ENCODE data around the gene BMPER. TPM values are rescaled to one million over a fixed set of nuclear protein-coding genes. Genes with fewer than 3 reads are reported as not detected.

The BMPER gene
- total and polyA plus RNA-seq, 10 of the 15 experiments (the other 5 are each of a cell fraction or from before 2014, with no cell fraction given) = 0.02 to 0.08 TPM; not detected in 8

DNA sequence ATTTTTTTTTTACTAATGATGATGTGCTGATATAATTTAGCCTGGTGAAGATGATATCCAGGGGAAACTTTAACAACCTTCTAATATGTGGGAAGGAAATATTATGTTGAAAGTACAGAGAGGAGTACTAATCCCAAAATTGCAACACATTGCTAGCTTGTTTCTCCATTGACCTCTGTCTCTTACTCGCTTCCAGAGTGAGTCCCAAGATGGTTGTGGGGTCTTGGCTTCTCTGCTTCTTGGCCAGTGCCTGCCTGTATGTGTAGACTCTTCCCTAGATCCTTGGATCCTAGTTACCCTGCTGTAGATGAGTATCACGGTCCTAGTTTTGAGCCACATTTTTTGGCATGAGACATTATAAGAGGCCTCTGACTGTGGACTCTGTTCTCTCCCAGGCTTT lies 17.5 kb downstream of the BMPER start (continued):
- TF ChIP-seq, protein P1, sequence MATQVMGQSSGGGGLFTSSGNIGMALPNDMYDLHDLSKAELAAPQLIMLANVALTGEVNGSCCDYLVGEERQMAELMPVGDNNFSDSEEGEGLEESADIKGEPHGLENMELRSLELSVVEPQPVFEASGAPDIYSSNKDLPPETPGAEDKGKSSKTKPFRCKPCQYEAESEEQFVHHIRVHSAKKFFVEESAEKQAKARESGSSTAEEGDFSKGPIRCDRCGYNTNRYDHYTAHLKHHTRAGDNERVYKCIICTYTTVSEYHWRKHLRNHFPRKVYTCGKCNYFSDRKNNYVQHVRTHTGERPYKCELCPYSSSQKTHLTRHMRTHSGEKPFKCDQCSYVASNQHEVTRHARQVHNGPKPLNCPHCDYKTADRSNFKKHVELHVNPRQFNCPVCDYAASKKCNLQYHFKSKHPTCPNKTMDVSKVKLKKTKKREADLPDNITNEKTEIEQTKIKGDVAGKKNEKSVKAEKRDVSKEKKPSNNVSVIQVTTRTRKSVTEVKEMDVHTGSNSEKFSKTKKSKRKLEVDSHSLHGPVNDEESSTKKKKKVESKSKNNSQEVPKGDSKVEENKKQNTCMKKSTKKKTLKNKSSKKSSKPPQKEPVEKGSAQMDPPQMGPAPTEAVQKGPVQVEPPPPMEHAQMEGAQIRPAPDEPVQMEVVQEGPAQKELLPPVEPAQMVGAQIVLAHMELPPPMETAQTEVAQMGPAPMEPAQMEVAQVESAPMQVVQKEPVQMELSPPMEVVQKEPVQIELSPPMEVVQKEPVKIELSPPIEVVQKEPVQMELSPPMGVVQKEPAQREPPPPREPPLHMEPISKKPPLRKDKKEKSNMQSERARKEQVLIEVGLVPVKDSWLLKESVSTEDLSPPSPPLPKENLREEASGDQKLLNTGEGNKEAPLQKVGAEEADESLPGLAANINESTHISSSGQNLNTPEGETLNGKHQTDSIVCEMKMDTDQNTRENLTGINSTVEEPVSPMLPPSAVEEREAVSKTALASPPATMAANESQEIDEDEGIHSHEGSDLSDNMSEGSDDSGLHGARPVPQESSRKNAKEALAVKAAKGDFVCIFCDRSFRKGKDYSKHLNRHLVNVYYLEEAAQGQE (IDR thresholded peaks at IDR 0.05; ENCODE audit: low read depth, low read length) = no peak
- no peak for TF ChIP-seq ZNF274 (IDR thresholded peaks at IDR 0.05; ENCODE audit: insufficient read depth, insufficient read length)
- TF ChIP-seq SPI1 (IDR thresholded peaks at IDR 0.05; ENCODE audit: borderline replicate concordance, insufficient read depth, low read depth, low read length) = no peak

DNA sequence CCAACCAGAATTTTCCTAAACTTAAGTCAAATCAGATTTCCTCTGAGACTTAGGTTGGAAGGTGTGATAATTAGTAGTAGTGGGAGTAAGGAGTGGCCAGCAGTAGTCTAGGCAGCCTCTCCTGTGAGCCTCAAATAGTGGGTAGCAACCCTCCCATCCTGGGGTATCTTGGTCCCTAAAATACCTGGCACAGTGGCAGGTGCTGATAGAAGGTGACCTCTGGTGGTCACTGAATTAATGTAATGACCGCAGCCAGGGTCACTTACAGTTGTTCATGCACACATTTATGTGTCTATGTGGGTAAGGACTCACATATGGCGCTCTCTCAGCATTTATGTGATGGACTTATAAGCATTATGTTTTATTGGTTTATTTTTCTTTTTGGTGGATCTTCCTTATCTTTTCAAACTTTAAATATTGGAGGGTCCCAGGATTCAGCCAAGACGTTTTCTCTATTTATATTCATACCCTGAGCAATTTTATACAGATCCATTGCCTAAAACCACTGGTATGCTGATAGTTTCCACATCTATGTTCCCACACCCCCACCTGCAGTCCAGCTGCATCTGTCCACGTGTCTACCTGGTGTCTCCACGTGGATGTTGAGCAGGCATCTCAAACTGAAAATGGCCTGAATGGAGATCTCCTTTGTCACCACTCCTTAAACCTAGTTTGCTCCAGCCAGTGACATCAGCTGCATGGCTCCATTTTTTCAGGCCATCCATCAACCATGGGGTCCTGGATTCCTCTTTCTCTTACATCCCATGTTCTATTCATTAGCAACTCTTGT lies 18.3 kb downstream of the BMPER start:
- H4K20me1 ChIP-seq (ENCODE audit: control insufficient read depth, insufficient read depth) = no peaks in the 10 kb centered on the region
- ChIA-PET SMC1A (ENCODE audit: uncharacterized antibody, unreplicated experiment) (interaction anchor here (1.2 kb wide), 1 partner anchor 10 kb away, joined by 5 read pairs; no protein-coding TSS in a partner anchor), CTCF (interaction anchor here (3.2 kb wide), 1 partner anchor 9 kb away, joined by 13 read pairs; no protein-coding TSS in a partner anchor), RAD21 (ENCODE audit: unreplicated experiment) (no interaction called here), POLR2A (no interaction called here)
- no peak overlapping the region for H3K27ac ChIP-seq (ENCODE audit: control insufficient read depth, insufficient read depth)
- H2AFZ ChIP-seq (ENCODE audit: control insufficient read depth, low read depth, low read length) = no peak overlapping the region
- in situ Hi-C loops (cut with MboI) = no loop called here
- peaks cover 2 to 4% of the 10 kb centered on the region in 2 experiments; a peak in 2 of 4 replicates for H3K27me3 ChIP-seq (replicated peaks in 1 of 2; ENCODE audit: control insufficient read depth in 2 of 2, insufficient read depth in 2 of 2, low read length in 1 of 2)
- no peak for DNase-seq (ENCODE audit: low read depth, low spot score)
- no peak for ATAC-seq
- no peak overlapping the region for H3K4me3 ChIP-seq
- TF ChIP-seq, protein P2, sequence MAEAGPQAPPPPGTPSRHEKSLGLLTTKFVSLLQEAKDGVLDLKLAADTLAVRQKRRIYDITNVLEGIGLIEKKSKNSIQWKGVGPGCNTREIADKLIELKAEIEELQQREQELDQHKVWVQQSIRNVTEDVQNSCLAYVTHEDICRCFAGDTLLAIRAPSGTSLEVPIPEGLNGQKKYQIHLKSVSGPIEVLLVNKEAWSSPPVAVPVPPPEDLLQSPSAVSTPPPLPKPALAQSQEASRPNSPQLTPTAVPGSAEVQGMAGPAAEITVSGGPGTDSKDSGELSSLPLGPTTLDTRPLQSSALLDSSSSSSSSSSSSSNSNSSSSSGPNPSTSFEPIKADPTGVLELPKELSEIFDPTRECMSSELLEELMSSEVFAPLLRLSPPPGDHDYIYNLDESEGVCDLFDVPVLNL (IDR thresholded peaks at IDR 0.05; ENCODE audit: low read depth, low read length) = no peak
- TF ChIP-seq, protein P3, sequence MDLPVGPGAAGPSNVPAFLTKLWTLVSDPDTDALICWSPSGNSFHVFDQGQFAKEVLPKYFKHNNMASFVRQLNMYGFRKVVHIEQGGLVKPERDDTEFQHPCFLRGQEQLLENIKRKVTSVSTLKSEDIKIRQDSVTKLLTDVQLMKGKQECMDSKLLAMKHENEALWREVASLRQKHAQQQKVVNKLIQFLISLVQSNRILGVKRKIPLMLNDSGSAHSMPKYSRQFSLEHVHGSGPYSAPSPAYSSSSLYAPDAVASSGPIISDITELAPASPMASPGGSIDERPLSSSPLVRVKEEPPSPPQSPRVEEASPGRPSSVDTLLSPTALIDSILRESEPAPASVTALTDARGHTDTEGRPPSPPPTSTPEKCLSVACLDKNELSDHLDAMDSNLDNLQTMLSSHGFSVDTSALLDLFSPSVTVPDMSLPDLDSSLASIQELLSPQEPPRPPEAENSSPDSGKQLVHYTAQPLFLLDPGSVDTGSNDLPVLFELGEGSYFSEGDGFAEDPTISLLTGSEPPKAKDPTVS (IDR thresholded peaks at IDR 0.05; ENCODE audit: low read depth, low read length) = no peak
- TF ChIP-seq, protein P4, sequence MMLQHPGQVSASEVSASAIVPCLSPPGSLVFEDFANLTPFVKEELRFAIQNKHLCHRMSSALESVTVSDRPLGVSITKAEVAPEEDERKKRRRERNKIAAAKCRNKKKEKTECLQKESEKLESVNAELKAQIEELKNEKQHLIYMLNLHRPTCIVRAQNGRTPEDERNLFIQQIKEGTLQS (IDR thresholded peaks at IDR 0.05; ENCODE audit: borderline replicate concordance, extremely low read depth, low read depth, low read length) = no peak
- TF ChIP-seq PBX3 (IDR thresholded peaks at IDR 0.05; ENCODE audit: insufficient replicate concordance, low read depth, low read length) (no peak), NRF1 (conservative IDR thresholded peaks at IDR 0.05; ENCODE audit: low read depth, low read length) (no peak), FOXK2 (IDR thresholded peaks at IDR 0.05) (no peak), STAT3 (IDR thresholded peaks at IDR 0.05; ENCODE audit: low read depth, low read length) (no peak)
- BruUV-seq (replicated peaks) = no TSS peak
- H3K4me2 ChIP-seq (ENCODE audit: control insufficient read depth, insufficient read depth) = no peak overlapping the region
- H3K9ac ChIP-seq (ENCODE audit: control insufficient read depth, insufficient read depth, low read length) = no peak overlapping the region
- no peaks in the 10 kb centered on the region for H3K4me1 ChIP-seq (ENCODE audit: control insufficient read depth, insufficient read depth, low read length)
- no peaks in the 10 kb centered on the region for H3K79me2 ChIP-seq (ENCODE audit: control insufficient read depth, insufficient read depth, low read length)
- no peak for FAIRE-seq
- 20% methylated on average over 5 of the region's 5 CpGs for WGBS (ENCODE audit: insufficient coverage, insufficient replicate concordance, low lambda C conversion rate, missing lambda C conversion rate)
- intact Hi-C loops (cut with micrococcal nuclease; ENCODE audit: unreplicated experiment) = no loop called here
- no peaks in the 10 kb centered on the region for H3K9me3 ChIP-seq (replicated peaks; ENCODE audit: control insufficient read depth, insufficient read depth, low read length)
- no peaks in the 10 kb centered on the region for H3K36me3 ChIP-seq (ENCODE audit: control insufficient read depth in 2 of 2, insufficient read depth in 2 of 2, low read length in 1 of 2)
